Measurements from ENCODE around the gene MT1A. TPM values are rescaled to one million over a fixed set of nuclear protein-coding genes. Genes with fewer than 3 reads are reported as not detected.

Gene MT1A
- polyA plus RNA-seq, 1 of the 3 experiments (the other 2 are of a cell fraction): 5.4 TPM

DNA sequence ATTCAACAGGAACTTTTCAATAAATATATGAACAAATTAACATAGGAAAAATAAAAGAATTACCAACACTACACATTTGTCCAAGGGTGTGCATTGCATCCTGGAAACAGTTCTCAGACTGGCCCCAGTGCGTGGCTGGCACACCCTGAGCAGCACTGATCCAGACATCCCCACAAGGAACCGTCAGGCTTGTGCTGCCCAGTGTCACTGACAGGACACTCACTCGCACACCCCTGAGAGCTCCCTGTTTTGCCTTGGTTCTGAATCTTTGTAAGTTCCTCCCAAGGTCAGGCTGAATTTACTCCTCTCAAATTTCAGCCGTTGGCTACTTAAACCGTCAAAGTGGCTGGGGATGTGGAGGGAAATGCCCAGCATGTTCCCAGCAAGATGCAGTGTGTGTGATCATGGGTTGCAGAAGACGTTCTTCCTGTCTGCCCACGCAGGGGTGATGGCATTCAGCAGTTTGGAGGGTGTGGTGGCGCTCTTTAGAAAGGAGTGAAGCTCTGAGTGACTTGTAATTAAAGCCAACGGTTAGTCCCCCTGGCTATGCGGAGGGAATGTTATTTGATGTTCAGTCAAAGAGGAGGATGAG lies 28.4 kb upstream of the MT1A start (continued):
- TF ChIP-seq, protein P1, sequence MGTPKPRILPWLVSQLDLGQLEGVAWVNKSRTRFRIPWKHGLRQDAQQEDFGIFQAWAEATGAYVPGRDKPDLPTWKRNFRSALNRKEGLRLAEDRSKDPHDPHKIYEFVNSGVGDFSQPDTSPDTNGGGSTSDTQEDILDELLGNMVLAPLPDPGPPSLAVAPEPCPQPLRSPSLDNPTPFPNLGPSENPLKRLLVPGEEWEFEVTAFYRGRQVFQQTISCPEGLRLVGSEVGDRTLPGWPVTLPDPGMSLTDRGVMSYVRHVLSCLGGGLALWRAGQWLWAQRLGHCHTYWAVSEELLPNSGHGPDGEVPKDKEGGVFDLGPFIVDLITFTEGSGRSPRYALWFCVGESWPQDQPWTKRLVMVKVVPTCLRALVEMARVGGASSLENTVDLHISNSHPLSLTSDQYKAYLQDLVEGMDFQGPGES (IDR thresholded peaks at IDR 0.05; ENCODE audit: low read depth, low read length): no peak
- 0 out of 2 replicates have a peak, but pooled peaks have one; percentile 7 for TF ChIP-seq GABPA (IDR thresholded peaks at IDR 0.05; ENCODE audit: low read depth)
- TF ChIP-seq NFIC (IDR thresholded peaks at IDR 0.05; ENCODE audit: borderline replicate concordance): no peak; the same call in 1 of the 2 replicates
- peak; percentile 11; the same call in 1 of the 2 replicates for TF ChIP-seq SIN3A (IDR thresholded peaks at IDR 0.05; ENCODE audit: borderline replicate concordance, low read depth, low read length)

DNA sequence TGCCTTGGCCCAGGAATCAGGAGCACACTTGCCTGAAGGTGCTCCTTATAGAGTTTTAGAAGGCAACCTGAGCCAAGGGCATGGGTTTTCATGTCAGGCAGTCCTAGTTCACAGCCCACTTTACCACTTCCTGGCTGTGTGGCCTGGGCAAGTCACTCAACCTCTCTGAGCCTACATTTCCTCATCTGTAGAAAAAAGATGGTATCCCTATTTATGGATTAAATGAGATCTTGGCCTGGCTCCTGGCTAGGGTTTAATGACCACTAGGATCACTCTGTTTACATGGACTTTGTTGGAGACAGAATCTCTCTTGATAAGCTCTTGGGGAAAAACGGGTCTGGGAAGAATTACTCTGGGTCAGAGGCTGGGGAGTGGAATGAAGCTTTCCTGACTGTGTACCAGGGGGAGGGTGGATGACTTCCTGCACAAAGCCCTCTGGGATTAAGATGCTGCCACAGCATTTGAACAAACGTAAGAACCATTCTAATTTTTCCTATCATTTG lies 27.8 kb upstream of the MT1A start:
- POLR2A ChIA-PET: interaction anchor here (1.5 kb wide), 1 partner anchor 72 kb away, joined by 6 read pairs; the partner anchor contains the start of gene MT1X
- CTCF ChIA-PET: interaction anchor here (0.9 to 1.8 kb wide), 2 partner anchors 10 to 91 kb away, joined by 4 to 8 read pairs; no protein-coding TSS in a partner anchor

DNA sequence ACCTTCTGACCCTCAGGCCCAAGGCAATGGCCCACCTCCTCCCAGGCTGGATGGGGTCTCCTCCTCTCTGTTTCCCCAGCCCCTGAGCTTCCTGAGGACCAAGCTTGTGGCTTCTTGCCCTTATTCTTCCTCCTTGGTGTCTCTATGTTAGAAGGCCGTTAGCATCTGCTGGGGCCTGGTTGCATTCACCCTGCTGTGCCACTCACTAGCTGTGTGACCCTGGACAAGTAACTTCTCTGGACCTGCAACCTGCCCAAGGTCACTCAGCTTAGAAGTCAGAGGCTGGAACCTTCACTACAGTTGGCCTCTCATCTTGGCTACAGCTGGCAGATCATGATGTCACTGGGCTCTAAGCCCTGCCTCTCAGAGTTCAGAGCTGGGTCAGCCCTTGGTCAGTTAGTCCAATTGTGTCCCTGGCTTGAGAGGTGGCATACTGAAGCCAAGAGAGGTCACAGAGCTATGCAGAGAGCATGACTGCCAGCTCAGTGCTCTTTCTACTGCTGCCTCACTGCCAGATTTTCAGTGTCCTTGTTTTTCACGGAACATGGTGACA lies 27.1 kb upstream of the MT1A start:
- no peak overlapping the region for H3K4me3 ChIP-seq (ENCODE audit: low read depth in 2 of 2, low read length in 1 of 2)
- H3K79me2 ChIP-seq (ENCODE audit: insufficient read depth): peaks cover 30% of the 10 kb centered on the region
- no peaks in the 10 kb centered on the region for H3K36me3 ChIP-seq (replicated peaks in 1 of 2; ENCODE audit: control insufficient read depth in 1 of 2, insufficient read depth in 2 of 2, low read length in 1 of 2)
- no peaks in the 10 kb centered on the region for H3K9me2 ChIP-seq
- POLR2A ChIA-PET: interaction anchor here (1.5 kb wide), 1 partner anchor 71 kb away, joined by 6 read pairs; the partner anchor contains the start of gene MT1X
- peak overlapping the region; percentile 88 for H3K4me2 ChIP-seq
- H2AFZ ChIP-seq (ENCODE audit: low read depth): no peak overlapping the region
- H3K27ac ChIP-seq (ENCODE audit: low read depth in 2 of 2, low read length in 1 of 2): peak overlapping the region in 1 of 2 experiments; percentile 96; a peak in 3 of 4 replicates
- peaks cover 64% of the 10 kb centered on the region for H3F3A ChIP-seq (replicated peaks; ENCODE audit: insufficient read depth)
- no peak for DNase-seq
- H4K20me1 ChIP-seq (ENCODE audit: insufficient read depth): no peaks in the 10 kb centered on the region; the same call in 1 of the 2 replicates
- WGBS (ENCODE audit: low lambda C conversion rate): 75% methylated on average over 1 of the region's 2 CpGs
- no peaks in the 10 kb centered on the region for H3K27me3 ChIP-seq (ENCODE audit: insufficient read depth)
- no peak overlapping the region for H3K9ac ChIP-seq
- CTCF ChIA-PET: interaction anchor here (0.9 to 1.8 kb wide), 3 partner anchors 11 to 91 kb away, joined by 3 to 8 read pairs (median 4); no protein-coding TSS in a partner anchor
- TF ChIP-seq TCF12 (IDR thresholded peaks at IDR 0.05): no peak
- peak; percentile 62; the same call in 1 of the 2 replicates for TF ChIP-seq RXRA (IDR thresholded peaks at IDR 0.05; ENCODE audit: borderline replicate concordance, low read depth)
- no peaks in the 10 kb centered on the region for H3K9me3 ChIP-seq
- peaks cover 43 to 55% of the 10 kb centered on the region in 2 experiments; a peak in 3 of 4 replicates for H3K4me1 ChIP-seq (ENCODE audit: control insufficient read depth in 1 of 2, insufficient read depth in 2 of 2, low read depth in 1 of 2, low read length in 1 of 2)

More for the DNA sequence above, 27.8 kb upstream of the MT1A start:
- no peaks in the 10 kb centered on the region for H3K36me3 ChIP-seq (replicated peaks in 1 of 2; ENCODE audit: control insufficient read depth in 1 of 2, insufficient read depth in 2 of 2, low read length in 1 of 2)
- TF ChIP-seq ELF1 (IDR thresholded peaks at IDR 0.05) (peak; percentile 13; the same call in 1 of the 2 replicates), RAD21 (IDR thresholded peaks at IDR 0.05; ENCODE audit: low read length) (no peak)
- peak overlapping the region; percentile 90 for H3K9ac ChIP-seq
- peaks cover 71% of the 10 kb centered on the region for H3F3A ChIP-seq (replicated peaks; ENCODE audit: insufficient read depth)
- H3K4me3 ChIP-seq (ENCODE audit: low read depth in 2 of 2, low read length in 1 of 2): peak overlapping the region in 1 of 2 experiments; percentile 94; a peak in 2 of 4 replicates
- peak overlapping the region; percentile 88 for H3K4me2 ChIP-seq
- H3K4me1 ChIP-seq (ENCODE audit: control insufficient read depth in 1 of 2, insufficient read depth in 2 of 2, low read depth in 1 of 2, low read length in 1 of 2): peaks cover 46 to 56% of the 10 kb centered on the region in 2 experiments; a peak in 3 of 4 replicates
- H3K9me2 ChIP-seq: no peaks in the 10 kb centered on the region
- H3K9me3 ChIP-seq: no peaks in the 10 kb centered on the region
- H3K27ac ChIP-seq (ENCODE audit: low read depth in 2 of 2, low read length in 1 of 2): peak overlapping the region; percentile 77 to 96
- peaks cover 30% of the 10 kb centered on the region for H3K79me2 ChIP-seq (ENCODE audit: insufficient read depth)
- H4K20me1 ChIP-seq (ENCODE audit: insufficient read depth): no peaks in the 10 kb centered on the region; the same call in 1 of the 2 replicates
- WGBS (ENCODE audit: low lambda C conversion rate): 78% methylated on average over 2 of the region's 2 CpGs
- H3K27me3 ChIP-seq (ENCODE audit: insufficient read depth): no peaks in the 10 kb centered on the region
- H2AFZ ChIP-seq (ENCODE audit: low read depth): no peak overlapping the region
- no peak for DNase-seq

Data from SK-N-SH (cell line).